SH-SY5Y (cell line): ENCODE measurements around the gene RUFY2.

Experiments
- GATA2 ChIP-seq: IDR thresholded peaks from 2 replicates; pipeline ENCODE4 v1.6.1; 2011; ENCODE audit warnings: mild to moderate bottlenecking, low read depth, low read length
- GATA3 ChIP-seq: IDR thresholded peaks from 2 replicates; pipeline ENCODE4 v1.6.1; 2011; ENCODE audit warnings: low read depth, mild to moderate bottlenecking, low read length, moderate library complexity

GRCh38 chr10:68428396-68429104, 21.5 kb upstream of the RUFY2 start:
- no peak for TF ChIP-seq GATA2
- TF ChIP-seq GATA3 = no peak
